DOHH2 (cell line): ENCODE measurements around the gene TSHZ2.
A peak's percentile ranks its signal among the peaks of the same experiment; 100 is the strongest.

Source experiments
- H3F3A ChIP-seq: fragments of 200-600 bp; sonication (generic), shearing (Covaris generic); 2 replicates; pipeline ENCODE4 v1.6.0; 2016; ENCODE audit warnings: antibody characterized with exemption, mild to moderate bottlenecking; ENCODE audit not compliant: control insufficient read depth, insufficient read depth
- H3K27ac ChIP-seq: fragments of 200-600 bp; sonication (generic); 2 replicates; pipeline ENCODE4 v1.5.1; 2014; ENCODE audit warnings: low read depth, mild to moderate bottlenecking, low read length, moderate library complexity
- H3K27me3 ChIP-seq: fragments of 200-600 bp; sonication (generic); 2 replicates; pipeline ENCODE4 v1.6.1; 2014; ENCODE audit warnings: mild to moderate bottlenecking, low read length, mixed read lengths; ENCODE audit not compliant: control insufficient read depth
- H3K36me3 ChIP-seq: fragments of 200-600 bp; sonication (generic); 2 replicates; pipeline ENCODE4 v1.6.1; 2014; ENCODE audit warnings: mild to moderate bottlenecking, low read length, moderate library complexity, mixed read lengths; ENCODE audit not compliant: control insufficient read depth
- H3K4me1 ChIP-seq: fragments of 200-600 bp; sonication (generic); 2 replicates; pipeline ENCODE4 v1.6.1; 2014; ENCODE audit warnings: mild to moderate bottlenecking, low read length, mixed read lengths; ENCODE audit not compliant: control insufficient read depth
- H3K4me2 ChIP-seq: fragments of 200-600 bp; sonication (generic); 2 replicates; pipeline ENCODE4 v1.6.0; 2014; ENCODE audit warnings: mild to moderate bottlenecking, low read length, moderate library complexity
- H3K4me3 ChIP-seq: fragments of 200-600 bp; sonication (generic); 2 replicates; pipeline ENCODE4 v1.5.1; 2014; ENCODE audit warnings: mild to moderate bottlenecking, low read length, mixed read lengths
- H3K79me2 ChIP-seq: fragments of 200-600 bp; sonication (generic); 2 replicates; pipeline ENCODE4 v1.6.1; 2014; ENCODE audit warnings: mild to moderate bottlenecking, low read length, mixed read lengths; ENCODE audit not compliant: control insufficient read depth
- H3K9me2 ChIP-seq: fragments of 200-600 bp; sonication (generic); replicated peaks from 2 replicates; pipeline ENCODE4 v1.6.1; 2014; ENCODE audit warnings: mild to moderate bottlenecking, low read length, mixed read lengths; ENCODE audit not compliant: control insufficient read depth
- H3K9me3 ChIP-seq: fragments of 200-600 bp; sonication (generic); 2 replicates; pipeline ENCODE4 v1.6.1; 2014; ENCODE audit warnings: antibody characterized with exemption, low read length, mixed read lengths; ENCODE audit not compliant: control insufficient read depth, insufficient read depth
- H4K20me1 ChIP-seq: fragments of 200-600 bp; sonication (generic); 2 replicates; pipeline ENCODE4 v1.6.0; 2014; ENCODE audit warnings: low read depth, mild to moderate bottlenecking, antibody characterized with exemption, low read length, moderate library complexity; ENCODE audit not compliant: control insufficient read depth, insufficient read depth
- CTCF ChIP-seq: fragments of 200-600 bp; sonication (generic); IDR thresholded peaks from one replicate; pipeline ENCODE4 v1.5.1; 2014; ENCODE audit warnings: antibody characterized with exemption, mild to moderate bottlenecking, low read depth, low read length; ENCODE audit not compliant: poor library complexity, severe bottlenecking
- EZH2phosphoT487 ChIP-seq: fragments of 200-600 bp; sonication (generic); IDR thresholded peaks from 2 replicates; pipeline ENCODE4 v1.6.1; 2017; ENCODE audit warnings: borderline replicate concordance, mild to moderate bottlenecking, antibody characterized with exemption, low read length, moderate library complexity, mixed read lengths

TSHZ2 gene

GRCh38 chr20:53116733-53117132, 144.6 kb downstream of the TSHZ2 start:
- H3K79me2 ChIP-seq: no peaks in the 10 kb centered on the region
- no peaks in the 10 kb centered on the region for H3K36me3 ChIP-seq
- peaks cover 15% of the 10 kb centered on the region for H3K4me1 ChIP-seq
- no peaks in the 10 kb centered on the region for H3K9me2 ChIP-seq
- no peaks in the 10 kb centered on the region for H4K20me1 ChIP-seq
- H3K4me3 ChIP-seq: no peak overlapping the region
- no peaks in the 10 kb centered on the region for H3K27me3 ChIP-seq
- TF ChIP-seq EZH2phosphoT487 (no peak), CTCF (no peak)
- H3K4me2 ChIP-seq: no peak overlapping the region
- no peak overlapping the region for H3K27ac ChIP-seq
- H3F3A ChIP-seq: no peaks in the 10 kb centered on the region
- H3K9me3 ChIP-seq: no peaks in the 10 kb centered on the region

- peak overlapping the region; percentile 33 for H3K4me2 ChIP-seq
- H3K27ac ChIP-seq: peak overlapping the region; percentile 23
- no peaks in the 10 kb centered on the region for H3K9me3 ChIP-seq
- TF ChIP-seq EZH2phosphoT487 (no peak), CTCF (no peak)
- no peak overlapping the region for H3K4me3 ChIP-seq
- no peaks in the 10 kb centered on the region for H4K20me1 ChIP-seq
- no peaks in the 10 kb centered on the region for H3F3A ChIP-seq
- no peaks in the 10 kb centered on the region for H3K79me2 ChIP-seq
- H3K27me3 ChIP-seq: no peaks in the 10 kb centered on the region
- peaks cover 40% of the 10 kb centered on the region for H3K4me1 ChIP-seq
- no peaks in the 10 kb centered on the region for H3K36me3 ChIP-seq
- no peaks in the 10 kb centered on the region for H3K9me2 ChIP-seq
Observed at GRCh38 chr20:53122853-53123252, 150.7 kb downstream of the TSHZ2 start.

GRCh38 chr20:53124075-53124551, 152.0 kb downstream of the TSHZ2 start:
- Histone ChIP-seq H3K36me3 (no peaks in the 10 kb centered on the region), H3K79me2 (no peaks in the 10 kb centered on the region), H4K20me1 (no peaks in the 10 kb centered on the region), H3K4me3 (no peak overlapping the region), H3K9me3 (no peaks in the 10 kb centered on the region), H3K9me2 (no peaks in the 10 kb centered on the region), H3K27ac (no peak overlapping the region), H3F3A (no peaks in the 10 kb centered on the region), H3K4me2 (no peak overlapping the region), H3K27me3 (no peaks in the 10 kb centered on the region), H3K4me1 (peaks cover 43% of the 10 kb centered on the region)
- TF ChIP-seq CTCF: no peak
- TF ChIP-seq EZH2phosphoT487: no peak

GRCh38 chr20:53124803-53125202, 152.6 kb downstream of the TSHZ2 start:
- H3K4me3 ChIP-seq: no peak overlapping the region
- H3K4me1 ChIP-seq: peaks cover 43% of the 10 kb centered on the region
- H3K27ac ChIP-seq: no peak overlapping the region
- no peak overlapping the region for H3K4me2 ChIP-seq
- no peaks in the 10 kb centered on the region for H3F3A ChIP-seq
- TF ChIP-seq CTCF: no peak
- TF ChIP-seq EZH2phosphoT487: no peak
- H3K36me3 ChIP-seq: no peaks in the 10 kb centered on the region
- no peaks in the 10 kb centered on the region for H3K79me2 ChIP-seq
- H4K20me1 ChIP-seq: no peaks in the 10 kb centered on the region
- no peaks in the 10 kb centered on the region for H3K9me2 ChIP-seq
- H3K27me3 ChIP-seq: no peaks in the 10 kb centered on the region
- H3K9me3 ChIP-seq: no peaks in the 10 kb centered on the region
